ENCODE data around the gene KCNC1.

DNA sequence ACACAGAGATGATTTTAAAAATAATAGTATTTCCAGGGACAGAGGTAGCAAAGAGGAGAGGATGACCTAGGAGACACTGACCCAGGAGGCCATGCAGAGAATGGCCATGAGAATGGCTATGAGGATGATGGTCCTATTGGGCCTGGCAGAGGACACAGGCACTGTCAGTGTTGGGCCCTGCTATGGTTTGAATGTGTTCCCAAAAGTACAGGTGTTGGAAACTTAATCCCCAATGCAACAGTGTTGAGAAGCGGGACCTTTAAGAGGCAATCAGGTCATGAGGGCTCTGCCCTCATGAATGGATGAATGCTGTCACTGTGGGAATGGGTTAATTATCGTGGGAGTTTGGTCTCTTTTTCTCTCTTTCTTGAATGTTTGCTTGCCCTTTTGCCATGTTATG lies 61.6 kb downstream of the KCNC1 start:
- TF ChIP-seq, protein P1, sequence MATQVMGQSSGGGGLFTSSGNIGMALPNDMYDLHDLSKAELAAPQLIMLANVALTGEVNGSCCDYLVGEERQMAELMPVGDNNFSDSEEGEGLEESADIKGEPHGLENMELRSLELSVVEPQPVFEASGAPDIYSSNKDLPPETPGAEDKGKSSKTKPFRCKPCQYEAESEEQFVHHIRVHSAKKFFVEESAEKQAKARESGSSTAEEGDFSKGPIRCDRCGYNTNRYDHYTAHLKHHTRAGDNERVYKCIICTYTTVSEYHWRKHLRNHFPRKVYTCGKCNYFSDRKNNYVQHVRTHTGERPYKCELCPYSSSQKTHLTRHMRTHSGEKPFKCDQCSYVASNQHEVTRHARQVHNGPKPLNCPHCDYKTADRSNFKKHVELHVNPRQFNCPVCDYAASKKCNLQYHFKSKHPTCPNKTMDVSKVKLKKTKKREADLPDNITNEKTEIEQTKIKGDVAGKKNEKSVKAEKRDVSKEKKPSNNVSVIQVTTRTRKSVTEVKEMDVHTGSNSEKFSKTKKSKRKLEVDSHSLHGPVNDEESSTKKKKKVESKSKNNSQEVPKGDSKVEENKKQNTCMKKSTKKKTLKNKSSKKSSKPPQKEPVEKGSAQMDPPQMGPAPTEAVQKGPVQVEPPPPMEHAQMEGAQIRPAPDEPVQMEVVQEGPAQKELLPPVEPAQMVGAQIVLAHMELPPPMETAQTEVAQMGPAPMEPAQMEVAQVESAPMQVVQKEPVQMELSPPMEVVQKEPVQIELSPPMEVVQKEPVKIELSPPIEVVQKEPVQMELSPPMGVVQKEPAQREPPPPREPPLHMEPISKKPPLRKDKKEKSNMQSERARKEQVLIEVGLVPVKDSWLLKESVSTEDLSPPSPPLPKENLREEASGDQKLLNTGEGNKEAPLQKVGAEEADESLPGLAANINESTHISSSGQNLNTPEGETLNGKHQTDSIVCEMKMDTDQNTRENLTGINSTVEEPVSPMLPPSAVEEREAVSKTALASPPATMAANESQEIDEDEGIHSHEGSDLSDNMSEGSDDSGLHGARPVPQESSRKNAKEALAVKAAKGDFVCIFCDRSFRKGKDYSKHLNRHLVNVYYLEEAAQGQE (IDR thresholded peaks at IDR 0.05; ENCODE audit: insufficient read depth in 1 of 2, low read depth in 2 of 2, low read length in 2 of 2): no peak
- TF ChIP-seq TAF1 (IDR thresholded peaks at IDR 0.05; ENCODE audit: borderline replicate concordance, insufficient read depth, low read length) (no peak), POLR2AphosphoS5 (IDR thresholded peaks at IDR 0.05; ENCODE audit: low read depth, low read length) (no peak)
